HG03025 (cell line): ENCODE results near the gene ITPR3.

Experiments
- ATAC-seq: cut with Tn5 transposase; IDR thresholded peaks from one replicate; pipeline ENCODE4 v1.9.1; 2021; ENCODE audit warnings: mild to moderate bottlenecking, moderate library complexity; ENCODE audit not compliant: unreplicated experiment, low FRiP score

Gene ITPR3

DNA sequence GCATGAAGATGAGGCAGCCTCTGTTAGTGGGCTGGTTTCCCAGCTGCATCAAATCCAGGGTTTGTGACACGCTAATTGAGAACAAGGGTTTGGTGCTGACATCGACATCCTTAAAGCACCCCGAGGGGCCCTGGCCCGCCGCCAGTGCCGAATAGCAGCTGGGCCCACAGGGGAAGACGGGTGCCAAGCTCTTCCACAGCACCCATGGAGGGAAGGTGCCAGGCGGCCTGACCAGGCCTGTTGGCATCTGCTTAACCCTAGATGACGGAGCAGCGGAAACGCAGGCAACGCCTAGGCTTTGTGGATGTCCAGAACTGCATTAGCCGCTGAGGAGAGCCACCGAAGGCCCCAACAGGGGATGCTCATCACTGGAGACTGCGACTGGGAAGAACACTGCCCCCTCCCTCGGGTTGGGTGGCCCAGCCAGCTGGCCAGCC is 74.3 kb downstream of the ITPR3 start:
- ATAC-seq: no peak

- ATAC-seq: no peak
These were observed 75.0 kb downstream of the ITPR3 start for GRCh38 chr6:33696076-33696475.

- no peak for ATAC-seq
These were observed 75.7 kb downstream of the ITPR3 start for GRCh38 chr6:33696548-33697518.

DNA sequence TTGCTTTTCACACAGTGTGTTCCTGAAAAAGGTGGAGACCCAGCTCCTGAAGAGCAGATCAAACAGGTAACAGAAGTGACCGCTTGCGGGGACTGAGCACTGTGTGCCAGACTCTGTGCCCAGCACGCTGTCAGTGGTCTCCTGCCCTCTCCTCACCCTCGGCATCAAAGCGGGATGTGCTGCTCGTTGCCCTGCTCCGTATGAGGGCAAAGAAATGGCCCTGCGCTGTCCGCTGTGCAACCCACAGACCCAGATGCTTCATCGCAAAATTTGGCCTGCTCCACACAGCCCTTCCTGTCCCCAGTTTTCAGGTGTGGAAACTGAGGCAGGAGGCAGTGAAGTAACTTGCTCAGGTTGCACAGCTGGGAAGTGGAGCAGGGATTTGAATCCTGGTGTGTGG is 76.7 kb downstream of the ITPR3 start:
- ATAC-seq: no peak

GRCh38 chr6:33698494-33698893 is 77.4 kb downstream of the ITPR3 start:
- no peak for ATAC-seq

- no peak for ATAC-seq
These were observed 78.0 kb downstream of the ITPR3 start for GRCh38 chr6:33699131-33699530.

GRCh38 chr6:33699739-33700138 is 78.6 kb downstream of the ITPR3 start:
- no peak for ATAC-seq

DNA sequence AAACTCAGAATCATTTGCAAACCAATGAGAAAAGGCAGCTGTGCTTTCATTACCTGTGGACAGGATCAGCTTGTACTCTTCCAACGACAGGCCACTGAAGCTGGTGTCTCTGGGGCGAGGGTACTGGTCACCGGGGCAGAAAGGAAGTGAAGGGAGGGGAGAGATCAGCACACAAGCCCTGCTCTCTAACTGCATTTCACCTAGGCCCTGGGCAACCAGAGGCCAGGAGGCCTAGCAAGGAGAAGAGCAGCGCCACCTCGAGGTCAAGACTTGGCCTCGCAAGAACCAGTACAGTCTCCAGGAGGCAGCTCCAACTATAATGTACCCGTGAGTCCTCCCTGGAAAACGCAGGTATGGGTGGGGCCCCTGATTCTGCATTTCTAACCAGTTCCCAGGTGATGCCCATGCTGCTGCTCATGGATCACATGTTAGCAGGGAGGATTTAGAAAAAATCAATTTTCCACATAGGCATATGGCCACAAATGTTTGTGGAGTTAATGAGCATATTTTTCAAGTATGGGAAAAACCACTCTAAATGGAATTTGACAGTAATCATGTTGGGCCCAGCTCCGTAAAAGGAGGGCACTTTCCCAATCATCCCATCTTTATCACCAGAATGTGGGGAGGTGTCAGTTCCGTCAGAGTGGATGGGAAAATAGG is 79.4 kb downstream of the ITPR3 start:
- no peak for ATAC-seq

GRCh38 chr6:33702345-33702977 is 81.3 kb downstream of the ITPR3 start:
- ATAC-seq: no peak

DNA sequence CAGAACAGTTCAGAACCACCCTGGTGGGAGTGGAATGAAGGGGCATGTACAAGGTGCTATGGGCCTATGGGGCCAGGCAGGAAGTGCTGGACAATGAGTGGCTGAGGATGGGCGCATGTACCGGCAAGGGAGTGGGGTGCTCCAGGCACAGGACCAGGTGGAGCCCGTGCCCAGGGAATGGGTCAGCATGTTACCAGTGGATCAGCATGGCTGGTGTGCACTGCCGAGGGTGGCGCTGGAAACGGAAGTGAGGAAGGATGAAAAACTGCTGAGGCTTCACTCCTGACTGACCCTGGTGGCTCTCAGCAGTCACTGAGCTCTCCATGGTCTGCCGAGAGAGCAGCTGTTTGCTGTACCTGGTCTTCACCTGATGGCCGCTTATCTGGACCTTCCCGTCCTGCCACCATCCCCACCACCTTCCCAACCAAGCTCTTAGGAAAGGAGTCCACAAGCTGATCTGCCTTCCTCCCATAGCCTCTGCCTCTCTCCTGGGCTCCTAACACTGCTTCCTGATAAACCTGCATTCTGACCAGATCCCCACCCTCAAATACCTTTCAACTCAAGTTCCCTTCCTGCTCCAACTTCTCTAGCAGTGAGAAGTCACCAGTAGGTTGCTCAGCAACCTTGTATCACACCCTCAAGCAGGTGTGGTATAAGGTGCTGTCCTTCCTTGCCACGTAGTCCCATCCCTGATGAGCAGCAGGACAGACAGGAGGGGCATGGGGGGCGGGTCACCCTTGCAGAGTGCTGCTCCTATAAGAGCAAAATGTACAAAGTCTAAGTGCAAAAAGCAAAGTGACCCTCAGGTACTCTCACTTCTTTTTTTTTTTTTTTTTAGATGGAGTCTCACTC is 83.3 kb downstream of the ITPR3 start:
- ATAC-seq: no peak

- no peak for ATAC-seq
These were observed 84.3 kb downstream of the ITPR3 start for GRCh38 chr6:33705268-33705885.

GRCh38 chr6:33705955-33706725 is 85.0 kb downstream of the ITPR3 start:
- no peak for ATAC-seq

- ATAC-seq: no peak
These were observed 86.6 kb downstream of the ITPR3 start for GRCh38 chr6:33707771-33708170.

- no peak for ATAC-seq
These were observed 87.5 kb downstream of the ITPR3 start for GRCh38 chr6:33708516-33709204.

DNA sequence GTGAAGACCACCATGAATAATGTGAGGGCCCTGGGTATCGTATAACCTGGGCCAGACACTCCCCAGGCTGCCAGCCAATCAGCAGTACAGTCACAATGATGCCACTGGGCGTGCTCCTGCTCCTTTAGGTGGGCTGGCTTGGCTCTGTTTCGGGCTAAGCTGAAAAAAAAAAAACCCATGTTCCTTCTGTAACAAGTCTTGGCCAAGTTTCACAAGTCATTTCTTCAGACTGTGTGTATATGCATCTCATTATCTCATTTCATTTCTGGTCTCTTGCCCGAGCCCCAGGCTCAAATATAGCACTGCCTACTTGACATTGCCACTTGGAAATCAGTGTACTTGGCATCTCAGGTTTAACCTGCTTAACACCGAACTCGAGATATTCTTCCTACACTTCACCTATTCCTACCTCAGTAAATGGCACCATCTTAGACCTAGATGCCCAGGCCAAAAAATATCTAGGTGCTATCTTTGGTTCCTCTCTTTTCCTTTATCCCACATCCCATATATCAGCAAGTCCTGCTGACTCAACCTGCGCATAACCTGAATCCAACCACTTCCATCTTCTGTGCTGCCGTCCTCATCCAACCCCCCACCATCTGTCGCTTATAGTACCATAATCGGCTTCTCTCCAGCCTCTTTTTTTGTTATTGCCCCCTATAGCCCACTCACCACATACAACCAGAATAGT is 88.6 kb downstream of the ITPR3 start:
- no peak for ATAC-seq

- ATAC-seq: no peak
These were observed 89.4 kb downstream of the ITPR3 start for GRCh38 chr6:33710296-33711121.
